Pancreas (tissue), 10 donors: ENCODE measurements around the gene SOWAHA. TPM values are rescaled to one million over a fixed set of nuclear protein-coding genes. Genes with fewer than 3 reads are reported as not detected.
A peak's percentile ranks its signal among the peaks of the same experiment; 100 is the strongest.
"Not testable (repeated sequence)": the region's sequence is repeated elsewhere in the genome, so short reads cannot be mapped to it uniquely, and the experiment has no call there.

Source experiments
- ATAC-seq, 4 donors: fragments of 200-7000 bp; cut with Tn5 transposase; one replicate each; pipeline versions ENCODE4 v1.8.0 to v1.9.1; 2020; ENCODE audit warnings: mild to moderate bottlenecking in 4 of 4, moderate library complexity in 4 of 4
- DNase-seq, 6 donors: peaks; one replicate each; pipeline ENCODE4 v3.0.0-alpha.2; 2020
- FAIRE-seq: peaks from 2 replicates; lab custom pipeline; 2012; peaks lifted over from hg19 to GRCh38; lab: Jason Lieb, UNC
- H3K27ac ChIP-seq, 4 donors: fragments of 200-600 bp; sonication (generic); 1 replicate in 3 of 4; 2 replicates in 1 of 4; pipeline versions ENCODE4 v1.5.0 to v1.8.0; 2020
- H3K27me3 ChIP-seq, 4 donors: fragments of 200-600 bp; one replicate each; pipeline ENCODE4 v1.8.0; 2021
- H3K36me3 ChIP-seq, 3 donors: fragments of 200-600 bp; sonication (generic) in 1 of 3; one replicate each; pipeline versions ENCODE4 v1.5.0 to v1.8.0; 2020 to 2021
- H3K4me1 ChIP-seq, 3 donors: fragments of 200-600 bp; one replicate each; pipeline ENCODE4 v1.8.0; 2021
- H3K4me3 ChIP-seq, 4 donors: fragments of 200-600 bp; sonication (generic) in 2 of 4; one replicate each; pipeline versions ENCODE4 v1.5.0 to v1.8.0; 2020 to 2021
- H3K9me3 ChIP-seq, 4 donors: fragments of 200-600 bp; one replicate each; pipeline ENCODE4 v1.8.0; 2021
- WGBS, 2 donors: extraction: QIAGEN DNeasy Blood & Tissue Kit; methylation state at CpG; one replicate each; pipeline ENCODE4 v1.1.7; 2013; 5-methylcytosine and 5-hydroxymethylcytosine counted together
- intact Hi-C, 3 donors: fragments of 100-400 bp; cut with DNase I; formaldehyde crosslinking; loops; one replicate each; pipeline versions ENCODE4 v1.11.1 to v1.14.2; 2022
- polyA plus RNA-seq, 2 donors: library from polyadenylated mRNA; stranded (reverse); fragments of 200-250 nt; gene quantifications; one replicate each; pipeline ENCODE4 v1.2.3, GENCODE V29; 2013
- total RNA-seq, 6 donors: library from RNA; stranded (reverse); fragmentation: NEBNext Ultra II Directional in 4 of 6; extraction: Animal tissue kit (Norgen Biotek cat#: 25700) in 4 of 6; gene quantifications; one replicate each; pipeline versions ENCODE4 v1.2.1 to v1.2.4, GENCODE V29; 2021 to 2023
- TF ChIP-seq, protein P1 (sequence below), 4 donors: fragments of 200-600 bp; sonication (generic) in 3 of 4; IDR thresholded peaks; one replicate each; pipeline versions ENCODE4 v1.5.0 to v1.8.0; 2021; ENCODE audit warnings: antibody characterized with exemption in 4 of 4
- donor health status: healthy with polysubstance abuse.
- donor health status: DM: no; HTN: no; CAD: no; lungs with moderate emphysema.
- donor health status: DM: no; HTN: no; CAD: no.
- donor health status: control.
- donor health status: control.
- donor health status: Bipolar disorder and iron deficiency.
- donor health status: DM: yes; HTN: yes; CAD: no.
- donor health status: DM: no; HTN: no; CAD: no.
- donor health status: DM: no; HTN: no; CAD: no.
- donor health status: DM: yes; HTN: yes; CAD: no.

The SOWAHA gene
- total and polyA plus RNA-seq, 8 donors, result 1.4 to 5.0 (median 1.9) TPM

DNA sequence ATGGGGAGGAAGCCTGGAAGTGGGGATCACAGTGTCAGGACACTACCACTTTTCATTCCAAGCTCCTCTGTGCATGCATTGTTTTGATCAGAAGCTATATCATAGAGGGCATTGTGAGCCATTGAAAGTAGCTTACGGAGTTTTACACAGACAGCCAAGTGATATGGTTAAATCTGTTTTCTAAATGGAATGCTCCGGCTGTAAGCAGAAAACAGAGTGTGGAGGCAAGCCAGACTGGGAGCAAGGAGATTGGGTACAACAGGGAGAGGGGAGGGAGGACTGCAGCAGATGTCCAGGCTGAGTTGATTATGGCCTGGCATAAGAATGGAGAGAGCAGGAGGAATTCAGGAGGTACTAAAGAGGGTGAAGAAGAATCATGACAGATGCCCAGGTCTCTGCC lies 15.5 kb upstream of the SOWAHA start:
- WGBS, 2 donors, result 77 to 88% methylated on average over 2 of the region's 2 CpGs
- DNase-seq, result no peak
- H3K4me3 ChIP-seq, result no peak overlapping the region
- intact Hi-C loops, result no loop called here
- FAIRE-seq, result no peak
- H3K36me3 ChIP-seq, result no peaks in the 10 kb centered on the region
- H3K4me1 ChIP-seq, result no peaks in the 10 kb centered on the region
- TF ChIP-seq, protein P1, sequence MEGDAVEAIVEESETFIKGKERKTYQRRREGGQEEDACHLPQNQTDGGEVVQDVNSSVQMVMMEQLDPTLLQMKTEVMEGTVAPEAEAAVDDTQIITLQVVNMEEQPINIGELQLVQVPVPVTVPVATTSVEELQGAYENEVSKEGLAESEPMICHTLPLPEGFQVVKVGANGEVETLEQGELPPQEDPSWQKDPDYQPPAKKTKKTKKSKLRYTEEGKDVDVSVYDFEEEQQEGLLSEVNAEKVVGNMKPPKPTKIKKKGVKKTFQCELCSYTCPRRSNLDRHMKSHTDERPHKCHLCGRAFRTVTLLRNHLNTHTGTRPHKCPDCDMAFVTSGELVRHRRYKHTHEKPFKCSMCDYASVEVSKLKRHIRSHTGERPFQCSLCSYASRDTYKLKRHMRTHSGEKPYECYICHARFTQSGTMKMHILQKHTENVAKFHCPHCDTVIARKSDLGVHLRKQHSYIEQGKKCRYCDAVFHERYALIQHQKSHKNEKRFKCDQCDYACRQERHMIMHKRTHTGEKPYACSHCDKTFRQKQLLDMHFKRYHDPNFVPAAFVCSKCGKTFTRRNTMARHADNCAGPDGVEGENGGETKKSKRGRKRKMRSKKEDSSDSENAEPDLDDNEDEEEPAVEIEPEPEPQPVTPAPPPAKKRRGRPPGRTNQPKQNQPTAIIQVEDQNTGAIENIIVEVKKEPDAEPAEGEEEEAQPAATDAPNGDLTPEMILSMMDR (IDR thresholded peaks at IDR 0.05), result no peak
- no peak overlapping the region for H3K27ac ChIP-seq
- no peak for ATAC-seq
- no peaks in the 10 kb centered on the region for H3K27me3 ChIP-seq
- no peaks in the 10 kb centered on the region for H3K9me3 ChIP-seq

- Histone ChIP-seq H3K36me3 (no peaks in the 10 kb centered on the region), H3K4me1 (no peaks in the 10 kb centered on the region), H3K27me3 (no peaks in the 10 kb centered on the region), H3K4me3 (no peak overlapping the region), H3K27ac (no peak overlapping the region), H3K9me3 (no peaks in the 10 kb centered on the region)
- intact Hi-C loops, result no loop called here
- no peak for DNase-seq
- FAIRE-seq, result no peak
- TF ChIP-seq, protein P1 (IDR thresholded peaks at IDR 0.05), result no peak
- ATAC-seq, result no peak
- WGBS, 2 donors, result 80 to 94% methylated on average over 2 of the region's 2 CpGs
Observed at GRCh38 chr5:132799392-132799791, 13.7 kb upstream of the SOWAHA start.

DNA sequence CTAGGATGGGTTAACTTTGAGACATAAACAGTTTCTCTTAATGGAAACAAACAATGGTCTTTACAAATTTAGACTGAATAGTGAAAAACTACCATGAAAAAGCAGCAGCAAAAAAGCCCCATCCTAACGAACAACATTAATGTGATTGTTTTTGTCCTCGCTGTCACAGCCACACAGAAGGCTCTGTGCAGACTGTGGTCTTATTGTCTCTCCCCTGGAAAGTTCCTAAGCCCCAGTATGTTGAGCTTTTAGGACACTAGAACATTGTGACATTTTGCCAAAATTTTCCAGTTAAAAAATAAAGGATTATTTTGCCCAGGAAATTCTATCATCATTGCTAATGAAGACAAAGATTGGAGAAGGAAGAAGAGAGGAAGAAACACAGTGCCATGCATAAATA lies 12.6 kb upstream of the SOWAHA start:
- Histone ChIP-seq H3K27ac (no peak overlapping the region), H3K9me3 (no peaks in the 10 kb centered on the region), H3K4me3 (no peak overlapping the region), H3K27me3 (no peaks in the 10 kb centered on the region), H3K36me3 (no peaks in the 10 kb centered on the region), H3K4me1 (no peaks in the 10 kb centered on the region)
- TF ChIP-seq, protein P1 (IDR thresholded peaks at IDR 0.05), result no peak
- WGBS, 2 donors, result 68 to 69% methylated on average over 2 of the region's 2 CpGs
- intact Hi-C loops, result no loop called here
- no peak for FAIRE-seq
- ATAC-seq, result no peak
- no peak for DNase-seq

DNA sequence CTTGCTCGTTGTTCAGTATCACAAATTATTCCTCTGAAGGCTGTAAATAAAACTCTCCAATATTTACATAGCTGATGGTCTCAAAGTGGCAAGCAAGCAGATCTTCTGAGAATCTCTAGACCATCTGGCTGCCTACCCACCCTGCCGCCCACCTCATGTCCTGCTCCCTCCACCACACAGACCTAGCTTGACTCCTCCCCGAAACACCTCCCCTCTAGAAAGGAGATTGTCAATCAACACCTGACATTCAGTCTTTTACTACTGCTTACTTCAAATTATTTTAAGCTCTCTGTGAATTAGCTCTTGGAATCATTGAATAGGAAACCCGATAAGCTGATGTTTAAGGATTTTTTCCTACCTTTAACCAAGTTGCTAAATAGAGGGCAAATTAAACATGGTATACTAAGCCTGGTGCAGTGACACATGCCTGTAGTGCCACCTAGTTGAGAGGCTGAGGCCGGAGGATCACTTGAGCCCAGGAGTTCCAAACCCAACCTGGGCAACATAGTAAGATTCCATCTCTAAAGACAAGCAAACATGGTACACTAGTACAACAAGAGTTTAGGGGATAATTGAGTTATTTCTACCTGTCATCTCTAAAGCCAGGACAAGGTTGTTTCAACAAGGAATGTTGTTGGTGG lies 10.9 kb upstream of the SOWAHA start:
- H3K27me3 ChIP-seq, result no peaks in the 10 kb centered on the region
- ATAC-seq, result no peak
- no peak overlapping the region for H3K4me3 ChIP-seq
- FAIRE-seq, result no peak
- 81 to 87% methylated on average over 5 of the region's 5 CpGs for WGBS, 2 donors
- H3K27ac ChIP-seq, result no peak overlapping the region
- DNase-seq, result no peak
- TF ChIP-seq, protein P1 (IDR thresholded peaks at IDR 0.05), result no peak
- H3K36me3 ChIP-seq, result no peaks in the 10 kb centered on the region
- H3K9me3 ChIP-seq, result no peaks in the 10 kb centered on the region
- H3K4me1 ChIP-seq, result peaks cover 0 to 3% (median 0%) of the 10 kb centered on the region in 3 donors
- intact Hi-C loops, result no loop called here

- H3K27me3 ChIP-seq, ATAC-seq, intact Hi-C loops, DNase-seq, H3K4me1 ChIP-seq, H3K9me3 ChIP-seq, H3K4me3 ChIP-seq, FAIRE-seq, H3K36me3 ChIP-seq, H3K27ac ChIP-seq: not testable (repeated sequence)
- WGBS, 2 donors, result 84 to 85% methylated on average over 5 of the region's 5 CpGs
Observed at GRCh38 chr5:132802685-132803066, 10.4 kb upstream of the SOWAHA start.

DNA sequence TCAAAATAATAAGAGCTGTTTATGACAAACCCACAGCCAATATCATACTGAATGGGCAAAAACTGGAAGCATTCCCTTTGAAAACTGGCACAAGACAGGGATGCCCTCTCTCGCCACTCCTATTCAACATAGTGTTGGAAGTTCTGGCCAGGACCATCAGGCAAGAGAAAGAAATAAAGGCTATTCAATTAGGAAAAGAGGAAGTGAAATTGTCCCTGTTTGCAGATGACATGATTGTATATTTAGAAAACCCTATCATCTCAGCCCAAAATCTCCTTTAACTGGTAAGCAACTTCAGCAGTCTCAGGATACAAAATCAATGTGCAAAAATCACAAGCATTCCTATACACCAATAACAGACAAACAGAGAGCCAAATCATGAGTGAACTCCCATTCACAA lies 8.9 kb upstream of the SOWAHA start:
- not testable (repeated sequence) for FAIRE-seq

GRCh38 chr5:132805872-132806271 lies 7.2 kb upstream of the SOWAHA start:
- H3K27me3 ChIP-seq, H3K4me3 ChIP-seq, H3K27ac ChIP-seq, ATAC-seq, DNase-seq, H3K9me3 ChIP-seq, intact Hi-C loops, H3K36me3 ChIP-seq, FAIRE-seq: not testable (repeated sequence)
- WGBS, 2 donors, result 90 to 98% methylated on average over 6 of the region's 6 CpGs
- peaks cover 0 to 21% (median 14%) of the 10 kb centered on the region in 3 donors for H3K4me1 ChIP-seq

More for the DNA sequence above, 8.9 kb upstream of the SOWAHA start:
- DNase-seq, H3K27ac ChIP-seq, ATAC-seq, intact Hi-C loops, H3K9me3 ChIP-seq, H3K36me3 ChIP-seq, H3K27me3 ChIP-seq, H3K4me3 ChIP-seq: not testable (repeated sequence)
- 100% methylated on average over 1 of the region's 1 CpG; no CpG with 5 or more reads in 1 of the 2 donors for WGBS, 2 donors
- peaks cover 0 to 21% (median 14%) of the 10 kb centered on the region in 3 donors for H3K4me1 ChIP-seq

DNA sequence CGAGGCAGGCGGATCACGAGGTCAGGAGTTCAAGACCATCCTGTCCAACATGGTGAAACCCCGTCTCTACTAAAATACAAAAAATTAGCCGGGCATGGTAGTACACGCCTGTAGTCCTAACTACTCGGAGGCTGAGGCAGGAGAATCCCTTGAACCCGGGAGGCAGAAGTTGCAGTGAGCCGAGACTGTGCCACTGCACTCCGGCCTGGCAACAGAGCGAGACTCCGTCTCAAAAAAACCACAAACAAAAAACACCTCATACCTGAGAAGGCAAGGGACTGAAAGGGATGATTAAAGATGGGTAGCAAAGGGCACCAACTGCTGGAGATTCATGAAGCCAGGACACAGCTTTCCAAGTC lies 6.3 kb upstream of the SOWAHA start:
- FAIRE-seq, result not testable (repeated sequence)

More for the DNA sequence above, 6.3 kb upstream of the SOWAHA start:
- H3K36me3 ChIP-seq, DNase-seq, intact Hi-C loops, H3K27me3 ChIP-seq, H3K9me3 ChIP-seq, ATAC-seq, H3K4me3 ChIP-seq: not testable (repeated sequence)
- Histone ChIP-seq H3K27ac (peak overlapping the region in 3 of 4 donors; percentile 24 to 55 (median 54)), H3K4me1 (peaks cover 0 to 21% (median 14%) of the 10 kb centered on the region in 3 donors)
- WGBS, 2 donors, result 89 to 90% methylated on average over 12 of the region's 12 CpGs
